Myocyte (in vitro differentiated cells): ENCODE measurements around the gene TANK. TPM values are rescaled to one million over a fixed set of nuclear protein-coding genes. Genes with fewer than 3 reads are reported as not detected.
"Not testable (repeated sequence)": the region's sequence is repeated elsewhere in the genome, so short reads cannot be mapped to it uniquely, and the experiment has no call there.

ENCODE experiments used
- DNase-seq: peaks from one replicate; pipeline ENCODE4 v3.0.0-alpha.2; 2012; ENCODE audit warnings: low read depth
- total RNA-seq: library from RNA; depleted of rRNA; stranded (reverse); fragments of >200 nt; gene quantifications from 2 replicates; pipeline ENCODE4 v1.2.3, GENCODE V29; 2014

TANK gene
- total RNA-seq, 1 donor from 2014 or later: 73.2 TPM

- no peak for DNase-seq
These were observed 6.5 kb downstream of the TANK start for GRCh38 chr2:161166538-161167409.

- no peak for DNase-seq
These were observed 9.1 kb downstream of the TANK start for GRCh38 chr2:161169335-161169734.

GRCh38 chr2:161170377-161170776 is 10.1 kb downstream of the TANK start:
- DNase-seq: no peak

- DNase-seq: peak; percentile 30
These were observed 11.0 kb downstream of the TANK start for GRCh38 chr2:161170958-161171932.

- DNase-seq: no peak
These were observed 12.8 kb downstream of the TANK start for GRCh38 chr2:161172901-161173540.

- no peak for DNase-seq
These were observed 13.4 kb downstream of the TANK start for GRCh38 chr2:161173541-161174194.

GRCh38 chr2:161177969-161178368 is 17.7 kb downstream of the TANK start:
- no peak for DNase-seq

- no peak for DNase-seq
These were observed 18.5 kb downstream of the TANK start for GRCh38 chr2:161178756-161179155.

- DNase-seq: no peak
These were observed 29.8 kb downstream of the TANK start for GRCh38 chr2:161190050-161190449.

- not testable (repeated sequence) for DNase-seq
These were observed 35.4 kb downstream of the TANK start for GRCh38 chr2:161195602-161196001.

GRCh38 chr2:161199912-161200701 is 39.9 kb downstream of the TANK start:
- peak; percentile 31 for DNase-seq

GRCh38 chr2:161204846-161205245 is 44.6 kb downstream of the TANK start:
- no peak for DNase-seq

GRCh38 chr2:161206471-161207032 is 46.3 kb downstream of the TANK start:
- no peak for DNase-seq

GRCh38 chr2:161207941-161208340 is 47.7 kb downstream of the TANK start:
- peak; percentile 13 for DNase-seq

- peak; percentile 54 for DNase-seq
These were observed 48.4 kb downstream of the TANK start for GRCh38 chr2:161208527-161209139.

- no peak for DNase-seq
These were observed 49.7 kb downstream of the TANK start for GRCh38 chr2:161209902-161210301.

- DNase-seq: no peak
These were observed 57.5 kb downstream of the TANK start for GRCh38 chr2:161217597-161218185.

- no peak for DNase-seq
These were observed 59.0 kb downstream of the TANK start for GRCh38 chr2:161219211-161219610.
